PC-3 (cell line): ENCODE data around the gene FN3KRP. TPM values are rescaled to one million over a fixed set of nuclear protein-coding genes. Genes with fewer than 3 reads are reported as not detected.

Source experiments
- ATAC-seq: fragments of 200-7000 bp; cut with Tn5 transposase; 2 replicates; pipeline ENCODE4 v1.9.1; 2020; ENCODE audit warnings: mild to moderate bottlenecking, moderate library complexity
- BruUV-seq: library from RNA; stranded (reverse); fragments of 400-500 nt; replicated peaks from 2 replicates; lab custom pipeline; 2021; lab: Mats Ljungman, UMichigan
- CTCF ChIA-PET: fragments of 300-600 bp; sonication (Branson Sonifier 250); formaldehyde crosslinking; loops from one replicate; lab custom pipeline; 2022; ENCODE audit warnings: antibody characterized with exemption; lab: Charles Lee
- POLR2A ChIA-PET: fragments of 300-600 bp; sonication (Branson Sonifier 250); formaldehyde crosslinking; loops from one replicate; lab custom pipeline; 2022; ENCODE audit warnings: antibody characterized with exemption; ENCODE audit not compliant: unreplicated experiment; lab: Charles Lee
- DNase-seq: peaks from one replicate; pipeline ENCODE4 v3.0.0-alpha.2; 2015
- H2AFZ ChIP-seq: fragments of 300-600 bp; sonication (generic); 2 replicates; pipeline ENCODE4 v1.6.0; 2016; ENCODE audit warnings: antibody characterized with exemption, low read length
- H3F3A ChIP-seq: fragments of 300-600 bp; sonication (generic); one replicate; pipeline ENCODE4 v1.6.0; 2017; ENCODE audit warnings: antibody characterized with exemption, low read length, control low read depth, mild to moderate bottlenecking; ENCODE audit not compliant: unreplicated experiment
- H3K27ac ChIP-seq: fragments of 300-600 bp; sonication (generic); 2 replicates; pipeline ENCODE4 v1.5.1; 2016; ENCODE audit warnings: mild to moderate bottlenecking, low read length
- H3K27me3 ChIP-seq: fragments of 300-600 bp; sonication (generic); 2 replicates; pipeline ENCODE4 v1.6.1; 2016; ENCODE audit warnings: low read length, mixed read lengths
- H3K36me3 ChIP-seq: fragments of 300-600 bp; sonication (generic); 2 replicates; pipeline ENCODE4 v1.6.1; 2016; ENCODE audit warnings: low read depth, mixed run types, low read length, mixed read lengths
- H3K4me1 ChIP-seq: fragments of 300-600 bp; sonication (generic); 2 replicates; pipeline ENCODE4 v1.5.1; 2016; ENCODE audit warnings: low read length; ENCODE audit not compliant: insufficient read depth
- H3K4me2 ChIP-seq: fragments of 300-600 bp; sonication (generic); 2 replicates; pipeline ENCODE4 v1.6.0; 2016; ENCODE audit warnings: low read length
- H3K4me3 ChIP-seq: fragments of 300-600 bp; sonication (generic); 2 replicates; pipeline ENCODE4 v1.5.1; 2016; ENCODE audit warnings: mild to moderate bottlenecking, low read length, mixed read lengths
- H3K79me2 ChIP-seq: fragments of 300-600 bp; sonication (generic); 2 replicates; pipeline ENCODE4 v1.6.1; 2017; ENCODE audit warnings: low read length, mixed read lengths
- H3K9ac ChIP-seq: fragments of 300-600 bp; sonication (generic); 2 replicates; pipeline ENCODE4 v1.6.0; 2016; ENCODE audit warnings: mild to moderate bottlenecking, low read length
- H3K9me2 ChIP-seq: fragments of 300-600 bp; sonication (generic); replicated peaks from 2 replicates; pipeline ENCODE4 v1.6.1; 2016; ENCODE audit warnings: mixed run types, low read length, mixed read lengths
- H3K9me3 ChIP-seq: fragments of 300-600 bp; sonication (generic); 2 replicates; pipeline ENCODE4 v1.6.1; 2016; ENCODE audit warnings: low read length, mixed read lengths
- H4K20me1 ChIP-seq: fragments of 300-600 bp; sonication (generic); 2 replicates; pipeline ENCODE4 v1.6.1; 2016; ENCODE audit warnings: low read length, mixed read lengths
- EZH2 ChIP-seq: fragments of 300-600 bp; sonication (generic); IDR thresholded peaks from one replicate; pipeline ENCODE4 v1.6.1; 2017; ENCODE audit warnings: antibody characterized with exemption, mild to moderate bottlenecking, low read length; ENCODE audit not compliant: unreplicated experiment
- EZH2phosphoT487 ChIP-seq: fragments of 300-600 bp; sonication (generic); IDR thresholded peaks from 2 replicates; pipeline ENCODE4 v1.6.1; 2018; ENCODE audit warnings: mild to moderate bottlenecking, antibody characterized with exemption, low read length, borderline replicate concordance
- intact Hi-C: fragments of 100-400 bp; cut with micrococcal nuclease; formaldehyde crosslinking; loops from 2 replicates; pipeline ENCODE4 v1.9.0; 2023
- total RNA-seq: library from RNA; depleted of rRNA; stranded (reverse); fragments of >200 nt; gene quantifications from 2 replicates; pipeline ENCODE4 v1.2.3, GENCODE V29; 2014
- TF ChIP-seq, protein P1 (sequence below): fragments of 300-600 bp; sonication (generic); conservative IDR thresholded peaks from 2 replicates; pipeline ENCODE4 v1.5.1; 2017; ENCODE audit warnings: antibody characterized with exemption, low read depth, mild to moderate bottlenecking, low read length

The FN3KRP gene
- total RNA-seq, 1 experiment from 2014 or later, result 37.4 TPM

DNA sequence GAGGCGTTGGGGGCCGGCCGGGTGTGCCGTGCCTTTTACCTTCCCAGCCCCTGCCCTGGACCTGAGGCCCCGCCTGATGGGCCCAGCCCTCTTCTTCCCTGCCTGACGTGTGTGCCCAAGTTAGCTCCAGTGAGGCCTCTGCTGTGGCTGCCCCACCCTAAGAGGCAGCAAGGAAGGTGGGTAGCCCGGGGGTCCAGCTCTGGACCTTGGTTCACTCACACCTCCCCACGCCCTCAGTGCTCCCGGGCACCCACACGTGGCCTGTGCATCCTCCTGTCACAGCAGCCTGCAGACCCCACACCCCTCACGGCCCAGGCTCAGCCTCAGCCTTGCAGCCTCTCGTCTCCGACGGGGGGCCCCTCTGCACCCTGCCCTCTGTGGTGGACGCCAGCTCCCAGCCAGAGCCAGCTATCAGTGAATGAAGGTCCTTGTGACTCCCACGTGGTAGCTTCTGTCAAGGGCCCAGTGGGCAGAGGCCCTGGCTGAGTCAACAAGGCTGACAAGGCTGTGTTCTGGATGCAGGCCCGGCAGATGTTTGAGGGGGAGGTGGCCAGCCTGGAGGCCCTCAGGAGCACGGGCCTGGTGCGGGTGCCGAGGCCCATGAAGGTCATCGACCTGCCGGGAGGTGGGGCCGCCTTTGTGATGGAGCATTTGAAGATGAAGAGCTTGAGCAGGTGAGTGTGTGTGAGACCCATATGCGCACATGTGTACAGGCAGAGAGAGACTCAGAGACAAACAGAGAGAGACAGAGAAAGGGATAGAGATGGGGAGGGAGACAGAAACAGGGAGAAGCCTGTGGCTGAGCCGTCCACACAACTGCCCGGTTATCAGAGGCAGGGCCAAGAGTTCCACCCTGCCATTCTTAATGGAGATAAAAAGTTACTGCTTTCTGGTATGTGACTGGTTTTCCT is 21.7 kb downstream of the FN3KRP start:
- TF ChIP-seq EZH2phosphoT487, result no peak
- TF ChIP-seq EZH2, result no peak
- TF ChIP-seq, protein P1, sequence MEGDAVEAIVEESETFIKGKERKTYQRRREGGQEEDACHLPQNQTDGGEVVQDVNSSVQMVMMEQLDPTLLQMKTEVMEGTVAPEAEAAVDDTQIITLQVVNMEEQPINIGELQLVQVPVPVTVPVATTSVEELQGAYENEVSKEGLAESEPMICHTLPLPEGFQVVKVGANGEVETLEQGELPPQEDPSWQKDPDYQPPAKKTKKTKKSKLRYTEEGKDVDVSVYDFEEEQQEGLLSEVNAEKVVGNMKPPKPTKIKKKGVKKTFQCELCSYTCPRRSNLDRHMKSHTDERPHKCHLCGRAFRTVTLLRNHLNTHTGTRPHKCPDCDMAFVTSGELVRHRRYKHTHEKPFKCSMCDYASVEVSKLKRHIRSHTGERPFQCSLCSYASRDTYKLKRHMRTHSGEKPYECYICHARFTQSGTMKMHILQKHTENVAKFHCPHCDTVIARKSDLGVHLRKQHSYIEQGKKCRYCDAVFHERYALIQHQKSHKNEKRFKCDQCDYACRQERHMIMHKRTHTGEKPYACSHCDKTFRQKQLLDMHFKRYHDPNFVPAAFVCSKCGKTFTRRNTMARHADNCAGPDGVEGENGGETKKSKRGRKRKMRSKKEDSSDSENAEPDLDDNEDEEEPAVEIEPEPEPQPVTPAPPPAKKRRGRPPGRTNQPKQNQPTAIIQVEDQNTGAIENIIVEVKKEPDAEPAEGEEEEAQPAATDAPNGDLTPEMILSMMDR, result no peak
- ATAC-seq (no peak), DNase-seq (no peak)
- Histone ChIP-seq H3K9ac (no peak overlapping the region), H3F3A (no peaks in the 10 kb centered on the region), H3K4me2 (no peak overlapping the region), H3K9me3 (peaks cover 2% of the 10 kb centered on the region; the same call in 1 of the 2 replicates), H3K36me3 (peaks cover 31% of the 10 kb centered on the region), H2AFZ (no peak overlapping the region), H3K4me1 (peaks cover 6% of the 10 kb centered on the region; the same call in 1 of the 2 replicates), H3K27me3 (no peaks in the 10 kb centered on the region), H4K20me1 (no peaks in the 10 kb centered on the region), H3K79me2 (0 out of 2 replicates have a peak, but pooled peaks cover 4% of the 10 kb centered on the region), H3K27ac (no peak overlapping the region), H3K4me3 (no peak overlapping the region), H3K9me2 (no peaks in the 10 kb centered on the region)
- BruUV-seq, result no TSS peak
- ChIA-PET POLR2A (no interaction called here), CTCF (no interaction called here)
- intact Hi-C loops, result no loop called here

DNA sequence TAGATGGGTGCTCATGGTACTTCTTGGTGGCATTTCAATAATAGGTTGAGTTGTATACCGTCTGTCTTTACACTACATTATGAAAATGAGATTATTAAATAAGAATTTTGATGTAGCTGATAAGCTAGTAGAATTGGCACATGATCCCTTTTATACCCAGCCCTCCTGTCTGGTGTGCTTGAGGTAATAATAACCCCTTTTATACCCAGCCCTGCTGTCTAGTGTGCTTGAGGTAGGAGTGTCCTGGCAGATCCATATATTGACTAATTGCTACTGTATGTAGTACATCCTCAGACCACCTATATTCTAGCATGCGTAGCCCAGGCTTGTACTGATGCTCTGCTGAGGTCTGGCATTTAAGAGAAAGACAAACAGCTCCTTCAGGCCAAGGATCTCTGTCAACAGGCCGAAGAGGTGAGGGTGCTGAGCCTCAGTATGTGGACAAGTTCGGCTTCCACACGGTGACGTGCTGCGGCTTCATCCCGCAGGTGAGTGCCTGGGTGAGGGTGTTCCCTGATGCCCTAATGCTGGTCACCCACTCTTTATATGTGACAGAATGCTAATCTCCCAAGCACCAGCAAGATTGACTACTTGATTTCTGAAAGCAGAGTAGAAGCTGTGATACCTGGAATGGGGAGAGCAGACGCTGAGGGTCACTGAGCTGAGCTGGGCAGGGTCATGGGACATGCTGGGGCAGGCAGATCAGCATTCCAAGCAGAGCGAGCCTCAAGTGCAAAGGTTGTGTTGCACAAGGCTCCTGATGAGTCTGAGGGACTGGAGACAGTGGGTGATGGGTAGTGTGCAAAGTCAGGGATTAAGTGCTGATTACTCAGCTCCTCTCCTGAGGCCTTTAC is 24.6 kb downstream of the FN3KRP start:
- POLR2A ChIA-PET, result no interaction called here
- no peak overlapping the region for H3K27ac ChIP-seq
- no peaks in the 10 kb centered on the region for H4K20me1 ChIP-seq
- H3K36me3 ChIP-seq, result peaks cover 25% of the 10 kb centered on the region
- H2AFZ ChIP-seq, result no peak overlapping the region
- DNase-seq, result no peak
- intact Hi-C loops, result no loop called here
- no peaks in the 10 kb centered on the region for H3K4me1 ChIP-seq
- no peak overlapping the region for H3K4me3 ChIP-seq
- H3K27me3 ChIP-seq, result no peaks in the 10 kb centered on the region
- BruUV-seq, result no TSS peak
- TF ChIP-seq, protein P1, result no peak
- no peak for TF ChIP-seq EZH2phosphoT487
- TF ChIP-seq EZH2, result no peak
- H3K9me2 ChIP-seq, result no peaks in the 10 kb centered on the region
- H3K79me2 ChIP-seq, result 0 out of 2 replicates have a peak, but pooled peaks cover under 1% of the 10 kb centered on the region
- H3F3A ChIP-seq, result no peaks in the 10 kb centered on the region
- H3K4me2 ChIP-seq, result no peak overlapping the region
- H3K9me3 ChIP-seq, result no peaks in the 10 kb centered on the region
- CTCF ChIA-PET, result interaction anchor here (0.5 kb wide), 1 partner anchor 33 kb away, joined by 5 read pairs; no protein-coding TSS in a partner anchor
- H3K9ac ChIP-seq, result no peak overlapping the region
- no peak for ATAC-seq
